ENCODE data around the gene PCSK1. TPM values are rescaled to one million over a fixed set of nuclear protein-coding genes. Genes with fewer than 3 reads are reported as not detected.

PCSK1 gene
- total and polyA plus RNA-seq, 2 of the 4 experiments (the other 2 are of a cell fraction) = not detected

- no peak overlapping the region for H3K14ac ChIP-seq (replicated peaks; ENCODE audit: low read depth, low read length)
- H2AFZ ChIP-seq (replicated peaks; ENCODE audit: low read length, poor library complexity) = no peak overlapping the region
- no peaks in the 10 kb centered on the region for H3K36me3 ChIP-seq (ENCODE audit: control insufficient read depth, insufficient read depth, low read length)
- H2BK120ac ChIP-seq (ENCODE audit: low read depth, low read length) = no peak overlapping the region
- TF ChIP-seq RCOR1 (IDR thresholded peaks at IDR 0.05; ENCODE audit: insufficient replicate concordance, low read length) (no peak), MAZ (IDR thresholded peaks at IDR 0.05; ENCODE audit: borderline replicate concordance, low read depth, low read length) (no peak)
- POLR2A ChIA-PET (ENCODE audit: unreplicated experiment) = no interaction called here
- 100% methylated on average over 2 of the region's 7 CpGs; no CpG with 5 or more reads in 1 of the 2 experiments for WGBS, 2 experiments (ENCODE audit: extremely low coverage in 2 of 2, insufficient read length in 1 of 2)
- BruUV-seq (replicated peaks) = no TSS peak
- no peaks in the 10 kb centered on the region for H3K79me1 ChIP-seq (ENCODE audit: low read depth in 1 of 2, low read length in 2 of 2)
- no peak overlapping the region for H3K56ac ChIP-seq (ENCODE audit: extremely low read depth, insufficient read depth, low read length)
- no peak overlapping the region for H3K4me2 ChIP-seq (ENCODE audit: low read depth, low read length)
- no peak overlapping the region for H3K18ac ChIP-seq (ENCODE audit: low read depth, low read length)
- H3K4me3 ChIP-seq (ENCODE audit: insufficient read depth, low read depth, low read length) = no peak overlapping the region
- no peaks in the 10 kb centered on the region for H4K20me1 ChIP-seq (ENCODE audit: insufficient read depth, low read length)
- CTCF ChIA-PET = no interaction called here
- H3K9ac ChIP-seq (ENCODE audit: low read depth, low read length) = no peak overlapping the region
- H3K4me1 ChIP-seq (ENCODE audit: control insufficient read depth, insufficient read depth, low read length) = peaks cover 2% of the 10 kb centered on the region; the same call in 1 of the 2 replicates
- H3K23ac ChIP-seq (ENCODE audit: low read depth, low read length) = no peak overlapping the region
- H2AK9ac ChIP-seq (replicated peaks; ENCODE audit: low read depth, low read length, poor library complexity) = no peak overlapping the region
- no peak overlapping the region for H3K4ac ChIP-seq (ENCODE audit: low read depth, low read length)
- no peak overlapping the region for H3K27ac ChIP-seq (ENCODE audit: insufficient read depth, low read length)
- dilution Hi-C loops (cut with HindIII; ENCODE audit: low sequenced_read_pairs, unreplicated experiment) = no loop called here
- H4K8ac ChIP-seq (ENCODE audit: low read depth in 2 of 2, low read length in 2 of 2) = no peak overlapping the region
- in situ Hi-C loops (cut with MboI; ENCODE audit: low sequenced_read_pairs) = no loop called here
- no peak overlapping the region for H2BK15ac ChIP-seq (ENCODE audit: low read depth, low read length)
- no peak overlapping the region for H4K5ac ChIP-seq (ENCODE audit: low read depth, low read length)
- no peak overlapping the region for H2AK5ac ChIP-seq (ENCODE audit: low read depth, low read length)
- no peak overlapping the region for H4K91ac ChIP-seq (ENCODE audit: insufficient read depth, low read depth, low read length)
- H3K9me1 ChIP-seq (ENCODE audit: insufficient read depth, low read length) = no peaks in the 10 kb centered on the region
- no peak for ATAC-seq (ENCODE audit: low read depth)
- intact Hi-C loops (cut with micrococcal nuclease) = no loop called here
- no peak overlapping the region for H2BK5ac ChIP-seq (ENCODE audit: low read depth, low read length, poor library complexity, severe bottlenecking)
- H3K9me3 ChIP-seq (ENCODE audit: control insufficient read depth, insufficient read depth, low read length) = no peaks in the 10 kb centered on the region
- no peak overlapping the region for H2BK20ac ChIP-seq (ENCODE audit: low read depth, low read length)
- no peak for DNase-seq
- H3K27me3 ChIP-seq (ENCODE audit: control insufficient read depth, insufficient read depth, low read length) = peaks cover 4% of the 10 kb centered on the region
Observed at GRCh38 chr5:96410013-96410412, 23.0 kb downstream of the PCSK1 start.
